PC-3 (cell line): ENCODE measurements around the gene PDIK1L. TPM values are rescaled to one million over a fixed set of nuclear protein-coding genes. Genes with fewer than 3 reads are reported as not detected.

ENCODE experiments used
- ATAC-seq: fragments of 200-7000 bp; cut with Tn5 transposase; 2 replicates; pipeline ENCODE4 v1.9.1; 2020; ENCODE audit warnings: mild to moderate bottlenecking, moderate library complexity
- BruUV-seq: library from RNA; stranded (reverse); fragments of 400-500 nt; replicated peaks from 2 replicates; lab custom pipeline; 2021; lab: Mats Ljungman, UMichigan
- CTCF ChIA-PET: fragments of 300-600 bp; sonication (Branson Sonifier 250); formaldehyde crosslinking; loops from one replicate; lab custom pipeline; 2022; ENCODE audit warnings: antibody characterized with exemption; lab: Charles Lee
- POLR2A ChIA-PET: fragments of 300-600 bp; sonication (Branson Sonifier 250); formaldehyde crosslinking; loops from one replicate; lab custom pipeline; 2022; ENCODE audit warnings: antibody characterized with exemption; ENCODE audit not compliant: unreplicated experiment; lab: Charles Lee
- DNase-seq: peaks from one replicate; pipeline ENCODE4 v3.0.0-alpha.2; 2015
- H2AFZ ChIP-seq: fragments of 300-600 bp; sonication (generic); 2 replicates; pipeline ENCODE4 v1.6.0; 2016; ENCODE audit warnings: antibody characterized with exemption, low read length
- H3F3A ChIP-seq: fragments of 300-600 bp; sonication (generic); one replicate; pipeline ENCODE4 v1.6.0; 2017; ENCODE audit warnings: antibody characterized with exemption, low read length, control low read depth, mild to moderate bottlenecking; ENCODE audit not compliant: unreplicated experiment
- H3K27ac ChIP-seq: fragments of 300-600 bp; sonication (generic); 2 replicates; pipeline ENCODE4 v1.5.1; 2016; ENCODE audit warnings: mild to moderate bottlenecking, low read length
- H3K27me3 ChIP-seq: fragments of 300-600 bp; sonication (generic); 2 replicates; pipeline ENCODE4 v1.6.1; 2016; ENCODE audit warnings: low read length, mixed read lengths
- H3K36me3 ChIP-seq: fragments of 300-600 bp; sonication (generic); 2 replicates; pipeline ENCODE4 v1.6.1; 2016; ENCODE audit warnings: low read depth, mixed run types, low read length, mixed read lengths
- H3K4me1 ChIP-seq: fragments of 300-600 bp; sonication (generic); 2 replicates; pipeline ENCODE4 v1.5.1; 2016; ENCODE audit warnings: low read length; ENCODE audit not compliant: insufficient read depth
- H3K4me2 ChIP-seq: fragments of 300-600 bp; sonication (generic); 2 replicates; pipeline ENCODE4 v1.6.0; 2016; ENCODE audit warnings: low read length
- H3K4me3 ChIP-seq: fragments of 300-600 bp; sonication (generic); 2 replicates; pipeline ENCODE4 v1.5.1; 2016; ENCODE audit warnings: mild to moderate bottlenecking, low read length, mixed read lengths
- H3K79me2 ChIP-seq: fragments of 300-600 bp; sonication (generic); 2 replicates; pipeline ENCODE4 v1.6.1; 2017; ENCODE audit warnings: low read length, mixed read lengths
- H3K9ac ChIP-seq: fragments of 300-600 bp; sonication (generic); 2 replicates; pipeline ENCODE4 v1.6.0; 2016; ENCODE audit warnings: mild to moderate bottlenecking, low read length
- H3K9me2 ChIP-seq: fragments of 300-600 bp; sonication (generic); replicated peaks from 2 replicates; pipeline ENCODE4 v1.6.1; 2016; ENCODE audit warnings: mixed run types, low read length, mixed read lengths
- H3K9me3 ChIP-seq: fragments of 300-600 bp; sonication (generic); 2 replicates; pipeline ENCODE4 v1.6.1; 2016; ENCODE audit warnings: low read length, mixed read lengths
- H4K20me1 ChIP-seq: fragments of 300-600 bp; sonication (generic); 2 replicates; pipeline ENCODE4 v1.6.1; 2016; ENCODE audit warnings: low read length, mixed read lengths
- EZH2 ChIP-seq: fragments of 300-600 bp; sonication (generic); IDR thresholded peaks from one replicate; pipeline ENCODE4 v1.6.1; 2017; ENCODE audit warnings: antibody characterized with exemption, mild to moderate bottlenecking, low read length; ENCODE audit not compliant: unreplicated experiment
- EZH2phosphoT487 ChIP-seq: fragments of 300-600 bp; sonication (generic); IDR thresholded peaks from 2 replicates; pipeline ENCODE4 v1.6.1; 2018; ENCODE audit warnings: mild to moderate bottlenecking, antibody characterized with exemption, low read length, borderline replicate concordance
- intact Hi-C: fragments of 100-400 bp; cut with micrococcal nuclease; formaldehyde crosslinking; loops from 2 replicates; pipeline ENCODE4 v1.9.0; 2023
- total RNA-seq: library from RNA; depleted of rRNA; stranded (reverse); fragments of >200 nt; gene quantifications from 2 replicates; pipeline ENCODE4 v1.2.3, GENCODE V29; 2014
- TF ChIP-seq, protein P1 (sequence below): fragments of 300-600 bp; sonication (generic); conservative IDR thresholded peaks from 2 replicates; pipeline ENCODE4 v1.5.1; 2017; ENCODE audit warnings: antibody characterized with exemption, low read depth, mild to moderate bottlenecking, low read length

PDIK1L gene
- total RNA-seq, 1 experiment from 2014 or later = 5.2 TPM

DNA sequence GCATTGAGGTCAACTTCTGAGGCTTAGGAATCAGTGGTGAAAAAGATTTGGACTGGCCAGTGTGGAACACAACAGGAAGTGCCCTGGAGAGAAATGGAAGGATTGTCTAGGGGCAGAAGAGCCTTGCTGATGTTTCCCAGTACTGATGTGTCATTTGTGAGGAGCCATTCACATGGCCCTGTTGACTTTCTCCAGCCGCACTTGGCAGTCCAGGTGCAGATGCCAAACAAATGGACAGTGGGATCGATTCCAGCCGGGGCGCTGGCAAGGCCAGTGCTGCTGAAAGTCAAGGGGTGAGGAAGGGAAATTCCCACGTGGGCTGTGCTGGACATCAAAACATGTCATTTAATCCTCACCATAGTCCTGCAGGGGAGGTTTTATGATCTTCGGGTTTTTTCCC lies 39.3 kb upstream of the PDIK1L start:
- no peak; the same call in 1 of the 2 replicates for ATAC-seq
- CTCF ChIA-PET = no interaction called here
- Histone ChIP-seq H3K36me3 (no peaks in the 10 kb centered on the region), H3K9me3 (no peaks in the 10 kb centered on the region), H3K27ac (no peak overlapping the region), H3K27me3 (no peaks in the 10 kb centered on the region), H3K4me1 (peaks cover 15% of the 10 kb centered on the region), H2AFZ (no peak overlapping the region), H3K79me2 (no peaks in the 10 kb centered on the region), H3K4me2 (no peak overlapping the region), H3K9me2 (no peaks in the 10 kb centered on the region), H3K9ac (no peak overlapping the region), H4K20me1 (no peaks in the 10 kb centered on the region), H3K4me3 (no peak overlapping the region), H3F3A (no peaks in the 10 kb centered on the region)
- POLR2A ChIA-PET = no interaction called here
- DNase-seq = no peak
- TF ChIP-seq EZH2 = no peak
- no peak for TF ChIP-seq EZH2phosphoT487
- TF ChIP-seq, protein P1, sequence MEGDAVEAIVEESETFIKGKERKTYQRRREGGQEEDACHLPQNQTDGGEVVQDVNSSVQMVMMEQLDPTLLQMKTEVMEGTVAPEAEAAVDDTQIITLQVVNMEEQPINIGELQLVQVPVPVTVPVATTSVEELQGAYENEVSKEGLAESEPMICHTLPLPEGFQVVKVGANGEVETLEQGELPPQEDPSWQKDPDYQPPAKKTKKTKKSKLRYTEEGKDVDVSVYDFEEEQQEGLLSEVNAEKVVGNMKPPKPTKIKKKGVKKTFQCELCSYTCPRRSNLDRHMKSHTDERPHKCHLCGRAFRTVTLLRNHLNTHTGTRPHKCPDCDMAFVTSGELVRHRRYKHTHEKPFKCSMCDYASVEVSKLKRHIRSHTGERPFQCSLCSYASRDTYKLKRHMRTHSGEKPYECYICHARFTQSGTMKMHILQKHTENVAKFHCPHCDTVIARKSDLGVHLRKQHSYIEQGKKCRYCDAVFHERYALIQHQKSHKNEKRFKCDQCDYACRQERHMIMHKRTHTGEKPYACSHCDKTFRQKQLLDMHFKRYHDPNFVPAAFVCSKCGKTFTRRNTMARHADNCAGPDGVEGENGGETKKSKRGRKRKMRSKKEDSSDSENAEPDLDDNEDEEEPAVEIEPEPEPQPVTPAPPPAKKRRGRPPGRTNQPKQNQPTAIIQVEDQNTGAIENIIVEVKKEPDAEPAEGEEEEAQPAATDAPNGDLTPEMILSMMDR = no peak
- intact Hi-C loops = no loop called here
- BruUV-seq = no TSS peak

DNA sequence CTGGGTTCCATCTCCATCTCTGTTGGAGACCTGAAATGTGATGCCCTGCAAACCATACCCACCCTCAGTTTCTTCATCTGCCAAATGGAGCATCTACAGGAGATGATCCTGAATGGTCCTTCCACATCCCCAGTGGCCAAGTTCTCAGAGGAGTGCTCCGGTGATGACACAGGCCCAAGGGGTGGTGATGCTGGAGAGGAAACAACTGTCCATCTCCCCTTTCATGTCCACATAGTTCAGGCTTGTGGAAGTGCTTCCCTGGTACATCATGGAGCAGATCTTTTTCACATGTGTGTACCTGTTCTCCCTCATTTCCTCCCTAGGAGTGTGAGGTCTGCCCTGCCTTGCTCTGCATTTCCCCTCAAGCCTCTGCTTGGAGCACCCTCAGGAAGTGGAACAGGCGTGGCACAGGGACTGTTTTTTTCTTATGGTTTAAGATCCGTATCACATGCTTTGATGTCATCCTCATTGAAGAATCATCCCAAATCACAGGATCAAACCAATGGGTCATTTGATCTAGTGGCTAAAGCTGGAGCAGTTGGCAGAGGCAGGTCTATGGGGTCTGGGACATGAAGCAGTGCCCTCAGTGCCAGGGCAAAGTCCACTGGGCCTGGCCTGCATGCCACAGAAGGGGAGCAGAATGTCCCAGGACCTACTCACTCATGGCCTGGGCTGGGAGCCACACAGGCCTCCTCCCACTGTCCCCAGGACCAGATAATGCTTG lies 36.0 kb upstream of the PDIK1L start:
- no TSS peak for BruUV-seq
- Histone ChIP-seq H3K36me3 (no peaks in the 10 kb centered on the region), H3K4me3 (no peak overlapping the region), H3K27ac (no peak overlapping the region), H4K20me1 (no peaks in the 10 kb centered on the region), H2AFZ (no peak overlapping the region), H3K4me1 (peaks cover 19% of the 10 kb centered on the region), H3F3A (no peaks in the 10 kb centered on the region), H3K79me2 (no peaks in the 10 kb centered on the region), H3K9me3 (no peaks in the 10 kb centered on the region), H3K4me2 (no peak overlapping the region), H3K9ac (no peak overlapping the region), H3K9me2 (no peaks in the 10 kb centered on the region), H3K27me3 (no peaks in the 10 kb centered on the region)
- TF ChIP-seq EZH2 = no peak
- no peak for TF ChIP-seq EZH2phosphoT487
- TF ChIP-seq, protein P1 = no peak
- ATAC-seq (no peak), DNase-seq (no peak)
- intact Hi-C loops = no loop called here
- ChIA-PET CTCF (no interaction called here), POLR2A (no interaction called here)

DNA sequence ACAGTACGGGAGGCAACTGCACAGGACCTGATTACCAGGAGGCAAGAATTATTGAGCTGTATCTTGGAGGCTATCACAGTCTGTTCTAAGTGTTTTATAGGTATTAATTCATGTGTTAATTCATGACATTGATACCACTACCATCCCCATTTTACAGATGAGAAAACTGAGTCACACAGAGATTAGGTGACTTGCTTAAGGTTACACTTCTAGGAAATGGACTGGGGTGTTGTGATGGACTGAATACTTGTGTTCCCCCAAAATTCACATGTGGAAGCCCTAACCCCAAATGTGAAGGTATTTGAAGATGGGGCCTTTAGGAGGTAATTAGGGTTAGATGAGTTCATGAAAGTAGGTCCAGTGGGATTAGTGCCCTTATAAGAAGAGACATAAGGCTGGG lies 34.1 kb upstream of the PDIK1L start:
- TF ChIP-seq EZH2 (no peak), EZH2phosphoT487 (no peak)
- TF ChIP-seq, protein P1 = no peak
- intact Hi-C loops = no loop called here
- H4K20me1 ChIP-seq = no peaks in the 10 kb centered on the region
- H3K27me3 ChIP-seq = no peaks in the 10 kb centered on the region
- ChIA-PET POLR2A (no interaction called here), CTCF (no interaction called here)
- no peaks in the 10 kb centered on the region for H3F3A ChIP-seq
- ATAC-seq (no peak), DNase-seq (no peak)
- H3K79me2 ChIP-seq = no peaks in the 10 kb centered on the region
- no peaks in the 10 kb centered on the region for H3K9me3 ChIP-seq
- BruUV-seq = no TSS peak
- H3K9me2 ChIP-seq = no peaks in the 10 kb centered on the region
- no peak overlapping the region for H3K27ac ChIP-seq
- no peak overlapping the region for H3K4me3 ChIP-seq
- no peaks in the 10 kb centered on the region for H3K36me3 ChIP-seq
- no peak overlapping the region for H2AFZ ChIP-seq
- H3K9ac ChIP-seq = no peak overlapping the region
- H3K4me1 ChIP-seq = peaks cover 19% of the 10 kb centered on the region
- H3K4me2 ChIP-seq = no peak overlapping the region
